ENCODE data around the gene SDF4. TPM values are rescaled to one million over a fixed set of nuclear protein-coding genes. Genes with fewer than 3 reads are reported as not detected.
"Not testable (repeated sequence)": the region's sequence is repeated elsewhere in the genome, so short reads cannot be mapped to it uniquely, and the experiment has no call there.

The SDF4 gene
- total RNA-seq, 1 donor from 2014 or later: 166 TPM

DNA sequence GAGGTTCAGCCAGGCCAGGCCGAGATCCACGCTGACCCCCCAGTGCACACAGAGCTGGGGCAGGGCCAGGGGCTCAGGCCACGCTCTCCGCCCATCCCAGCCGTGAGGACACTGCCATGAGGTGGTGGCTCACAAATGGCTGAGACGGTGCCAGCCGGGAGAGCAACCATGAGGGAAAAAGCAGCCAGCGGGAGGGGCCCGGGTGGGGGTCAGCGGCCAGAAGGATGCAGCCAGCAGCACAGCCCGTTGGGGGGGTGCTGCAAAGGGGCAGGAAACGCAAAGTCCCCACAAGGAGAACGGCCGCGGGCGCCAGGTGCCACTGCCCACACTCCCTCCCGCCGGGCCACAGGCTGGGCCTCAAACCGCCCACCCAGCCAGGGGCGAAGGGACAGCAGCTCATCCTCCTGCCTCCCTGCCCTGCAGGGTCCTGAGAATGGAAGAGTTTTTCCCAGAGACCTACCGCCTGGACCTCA lies 49.8 kb downstream of the SDF4 start:
- DNase-seq (ENCODE audit: low spot score): no peak
- no peak for ATAC-seq

GRCh38 chr1:1181129-1181937 lies 50.5 kb downstream of the SDF4 start:
- no peak for DNase-seq (ENCODE audit: low spot score)
- ATAC-seq: no peak

DNA sequence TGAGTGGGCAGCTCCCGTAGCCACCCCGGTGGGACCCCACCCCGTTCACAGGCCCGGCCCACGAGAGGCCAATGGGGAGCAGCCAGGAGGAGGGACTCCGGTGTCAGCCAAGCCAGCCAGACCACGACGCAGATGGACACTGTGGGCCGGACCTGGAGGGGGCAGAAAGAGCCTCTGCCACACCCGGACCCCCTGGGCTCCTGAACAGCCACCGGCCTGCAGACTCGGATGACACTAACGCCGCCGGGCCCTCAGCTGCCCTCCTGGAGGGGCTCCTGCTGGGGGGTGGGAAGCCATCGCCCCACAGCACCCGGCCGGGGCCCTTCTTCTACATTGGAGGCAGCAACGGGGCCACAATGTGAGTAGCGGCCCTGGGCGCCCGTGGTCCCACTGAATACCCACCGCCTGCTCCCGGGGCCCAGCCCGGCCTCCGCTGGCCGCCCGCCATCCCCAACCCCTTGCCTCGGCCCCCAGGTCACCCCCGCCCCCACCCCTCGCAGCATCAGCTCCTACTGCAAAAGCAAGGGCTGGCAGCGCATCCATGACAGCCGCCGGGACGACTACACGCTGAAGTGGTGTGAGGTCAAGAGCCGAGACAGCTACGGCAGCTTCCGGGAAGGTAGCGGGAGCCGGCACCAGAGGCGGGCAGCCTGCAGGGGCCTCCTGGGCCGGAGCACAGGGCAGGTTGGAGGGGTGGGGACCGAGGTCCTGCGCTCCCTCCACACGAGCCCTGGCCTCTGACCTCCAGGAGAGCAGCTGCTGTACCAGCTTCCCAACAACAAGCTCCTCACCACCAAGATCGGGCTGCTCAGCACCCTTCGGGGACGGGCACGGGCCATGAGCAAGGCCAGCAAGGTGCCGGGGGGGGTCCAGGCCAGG lies 51.6 kb downstream of the SDF4 start:
- no peak for ATAC-seq

GRCh38 chr1:1179346-1179982 lies 52.3 kb downstream of the SDF4 start:
- DNase-seq (ENCODE audit: low spot score) (no peak), ATAC-seq (no peak)

More for the DNA sequence above, 51.6 kb downstream of the SDF4 start:
- DNase-seq (ENCODE audit: low spot score): no peak

DNA sequence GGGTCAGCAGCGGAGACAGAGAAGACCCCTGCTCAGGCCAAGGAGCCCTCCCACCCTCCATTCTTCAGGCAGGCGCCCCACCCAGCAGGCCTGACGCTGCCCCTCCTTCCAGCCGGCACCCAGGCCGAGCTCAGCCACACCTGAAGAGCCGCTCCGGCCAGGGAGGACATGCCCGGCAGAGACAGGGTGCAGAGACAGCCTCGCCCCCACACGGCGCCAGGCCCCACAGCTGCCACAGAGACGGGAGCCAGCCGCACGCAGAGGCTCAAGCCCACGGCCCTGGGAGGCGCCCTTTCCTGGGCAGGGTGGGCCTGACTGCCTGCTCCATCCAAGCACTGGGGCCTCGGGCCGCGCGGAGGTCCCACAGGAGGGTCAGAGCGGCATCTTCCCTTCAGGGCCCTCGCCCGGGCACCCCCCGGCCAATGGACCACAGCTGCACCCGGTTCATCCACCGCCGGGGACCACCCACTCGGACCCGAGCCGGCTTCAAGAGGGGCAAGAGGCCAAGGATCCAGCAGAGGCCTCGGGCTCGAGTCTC lies 52.9 kb downstream of the SDF4 start:
- ATAC-seq (no peak), DNase-seq (ENCODE audit: low spot score) (no peak)

DNA sequence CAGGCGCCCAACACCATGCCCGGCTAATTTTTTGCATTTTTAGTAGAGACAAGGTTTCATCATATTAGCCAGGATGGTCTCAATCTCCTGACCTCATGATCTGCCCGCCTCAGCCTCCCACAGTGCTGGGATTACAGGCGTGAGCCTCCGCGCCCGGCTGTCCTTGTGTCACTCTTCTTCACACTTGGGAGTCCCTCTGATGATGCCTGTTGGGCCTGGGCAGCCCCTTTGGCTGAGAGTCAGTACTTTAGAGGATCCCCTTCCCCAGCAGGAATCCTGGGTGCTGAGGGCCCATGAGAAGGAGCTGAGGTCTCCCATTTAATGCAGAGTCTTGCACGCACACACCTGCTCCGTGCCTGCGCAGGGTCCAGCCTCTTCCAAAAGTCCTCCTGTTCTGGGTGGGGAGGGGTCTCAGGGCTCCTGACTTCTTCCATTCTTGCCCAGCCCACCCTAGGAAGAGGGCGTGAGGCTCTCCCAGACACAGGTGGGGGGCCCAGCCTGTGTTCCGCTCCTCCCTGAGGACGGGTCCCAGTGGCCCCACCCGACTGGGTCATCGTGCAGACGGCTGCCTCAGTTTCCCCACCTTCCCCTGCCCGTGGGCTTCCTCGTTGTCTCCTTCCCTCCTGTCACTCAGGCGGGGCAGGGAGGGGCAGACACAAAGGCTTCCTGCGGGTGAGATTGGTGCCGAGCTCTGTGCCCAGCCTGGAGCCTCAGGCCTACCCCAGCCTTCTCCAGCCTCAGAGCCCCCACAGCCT lies 54.2 kb downstream of the SDF4 start:
- ATAC-seq: no peak

GRCh38 chr1:1176931-1177330 lies 54.9 kb downstream of the SDF4 start:
- DNase-seq (ENCODE audit: low spot score) (no peak), ATAC-seq (no peak)

More for the DNA sequence above, 54.2 kb downstream of the SDF4 start:
- DNase-seq (ENCODE audit: low spot score): no peak

- not testable (repeated sequence) for DNase-seq (ENCODE audit: low spot score); ATAC-seq
Measured at GRCh38 chr1:1176063-1176761, 55.6 kb downstream of the SDF4 start.

DNA sequence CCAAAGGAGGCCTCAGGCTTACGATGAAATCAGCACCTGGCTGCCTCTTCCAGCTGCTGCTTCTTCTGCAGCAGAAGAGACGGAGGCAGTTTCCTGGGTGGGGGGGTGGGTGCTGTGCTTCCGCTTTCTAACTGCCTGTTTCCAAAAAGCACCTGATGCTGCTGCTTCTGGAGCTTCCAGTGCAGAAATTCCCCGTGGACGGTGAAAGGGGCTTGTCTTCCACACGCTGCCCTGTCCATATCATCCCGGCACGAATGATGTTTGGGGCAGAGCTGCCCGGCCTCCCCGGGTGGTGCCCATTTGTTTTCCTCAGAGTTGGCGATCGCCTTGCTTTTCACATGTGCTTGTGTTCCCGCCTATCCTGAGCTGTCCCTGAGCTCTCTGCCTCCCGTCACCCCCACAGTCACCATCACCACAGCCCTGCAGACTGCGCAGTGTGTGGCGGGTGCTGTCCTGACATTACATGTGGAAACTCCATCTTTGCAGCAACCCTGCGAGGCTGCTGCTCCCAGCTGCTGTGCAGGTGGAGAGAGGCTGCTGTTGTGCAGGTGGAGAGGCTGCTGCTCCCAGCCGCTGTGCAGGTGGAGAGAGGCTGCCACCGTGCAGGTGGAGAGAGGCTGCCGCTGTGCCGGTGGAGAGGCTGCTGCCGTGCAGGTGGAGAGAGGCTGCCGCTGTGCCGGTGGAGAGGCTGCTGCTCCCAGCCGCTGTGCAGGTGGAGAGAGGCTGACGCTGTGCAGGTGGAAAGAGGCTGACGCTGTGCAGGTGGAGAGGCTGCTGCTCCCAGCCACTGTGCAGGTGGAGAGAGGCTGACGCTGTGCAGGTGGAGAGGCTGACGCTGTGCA lies 56.4 kb downstream of the SDF4 start:
- ATAC-seq: no peak
- no peak for DNase-seq (ENCODE audit: low spot score)

- ATAC-seq: no peak
- no peak for DNase-seq (ENCODE audit: low spot score)
Measured at GRCh38 chr1:1173793-1174415, 57.9 kb downstream of the SDF4 start, which contains the start of gene TTLL10. Gene TTLL10, plus strand, starts transcription at chr1:1173880. Its CDS starts 5,336 bp downstream, at chr1:1179216.

DNA sequence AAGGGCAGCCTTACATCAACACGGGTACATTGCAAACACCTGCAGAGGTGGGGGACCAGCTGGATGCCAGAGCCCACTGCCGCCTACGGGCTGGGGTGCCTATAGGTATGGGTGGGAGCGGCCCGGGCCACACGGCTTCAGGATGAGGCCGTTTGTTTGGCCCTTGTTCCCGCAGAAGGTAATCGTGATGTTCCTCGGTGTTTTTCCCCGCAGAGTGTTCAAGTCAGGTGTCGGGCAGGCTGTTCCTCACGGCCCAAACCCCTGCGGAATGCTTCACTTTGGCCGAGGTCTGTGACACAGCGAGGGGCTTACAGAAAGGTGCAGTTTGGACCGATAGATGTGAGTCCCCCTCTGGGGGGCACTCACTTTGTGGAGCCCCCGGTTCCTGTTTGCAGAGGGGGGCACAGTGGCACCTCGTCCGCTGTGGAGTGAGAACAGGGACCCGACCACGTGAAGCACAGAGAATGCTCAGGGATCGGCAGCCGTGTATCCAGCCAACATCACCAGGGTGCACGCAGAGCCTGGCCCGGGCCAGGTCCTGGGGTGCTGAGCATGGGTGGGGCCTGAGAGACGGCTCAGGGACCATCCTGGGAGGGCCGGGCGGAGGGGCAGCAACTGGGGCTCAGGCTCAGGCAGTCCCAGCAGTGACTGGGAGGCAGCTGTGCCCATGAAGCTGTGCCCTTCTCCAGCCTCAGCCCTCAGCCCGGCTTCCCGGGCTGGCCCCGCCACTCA lies 58.6 kb downstream of the SDF4 start:
- ATAC-seq (no peak), DNase-seq (ENCODE audit: low spot score) (no peak)

DNA sequence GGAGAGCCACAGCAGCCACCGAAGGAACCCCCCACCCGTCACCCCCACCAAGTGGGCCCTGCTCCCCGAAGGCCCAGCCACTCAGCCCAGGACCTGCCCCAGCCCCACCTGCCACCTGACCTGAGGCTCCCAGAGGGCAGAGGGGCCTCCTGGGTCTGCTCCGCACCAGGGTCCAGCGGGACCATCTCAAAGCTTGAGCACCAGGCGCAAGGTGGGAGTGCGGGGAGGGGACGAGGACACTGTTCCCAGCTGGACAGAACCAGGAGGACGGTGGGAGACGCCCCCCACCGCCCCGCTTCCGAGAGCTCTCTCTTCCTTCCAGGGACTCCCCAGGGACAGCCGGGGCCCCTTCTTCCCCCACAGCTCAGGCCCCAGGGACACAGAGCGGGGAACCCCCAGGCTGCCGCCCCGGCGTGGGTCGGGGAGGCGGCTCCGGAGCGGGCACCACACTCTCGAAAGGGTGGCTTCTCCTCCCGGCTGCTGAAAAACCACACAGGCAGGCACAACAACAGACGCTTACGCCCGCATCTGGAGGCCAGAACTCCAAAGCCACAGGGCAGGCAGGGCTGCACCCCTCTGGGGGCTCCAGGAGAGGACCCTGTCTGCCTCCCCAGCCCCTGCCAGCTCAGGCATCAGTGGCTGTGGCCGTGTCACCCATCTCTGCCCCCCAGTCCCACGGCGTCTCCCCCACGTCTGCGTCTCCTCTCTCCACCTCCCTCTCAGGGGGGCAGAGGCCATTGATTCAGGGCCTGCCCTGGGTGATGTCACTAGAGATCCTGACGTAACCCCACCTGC lies 60.1 kb downstream of the SDF4 start:
- ATAC-seq (no peak), DNase-seq (ENCODE audit: low spot score) (no peak)

- no peak for DNase-seq (ENCODE audit: low spot score)
- no peak for ATAC-seq
Measured at GRCh38 chr1:1171161-1171545, 60.6 kb downstream of the SDF4 start.

DNA sequence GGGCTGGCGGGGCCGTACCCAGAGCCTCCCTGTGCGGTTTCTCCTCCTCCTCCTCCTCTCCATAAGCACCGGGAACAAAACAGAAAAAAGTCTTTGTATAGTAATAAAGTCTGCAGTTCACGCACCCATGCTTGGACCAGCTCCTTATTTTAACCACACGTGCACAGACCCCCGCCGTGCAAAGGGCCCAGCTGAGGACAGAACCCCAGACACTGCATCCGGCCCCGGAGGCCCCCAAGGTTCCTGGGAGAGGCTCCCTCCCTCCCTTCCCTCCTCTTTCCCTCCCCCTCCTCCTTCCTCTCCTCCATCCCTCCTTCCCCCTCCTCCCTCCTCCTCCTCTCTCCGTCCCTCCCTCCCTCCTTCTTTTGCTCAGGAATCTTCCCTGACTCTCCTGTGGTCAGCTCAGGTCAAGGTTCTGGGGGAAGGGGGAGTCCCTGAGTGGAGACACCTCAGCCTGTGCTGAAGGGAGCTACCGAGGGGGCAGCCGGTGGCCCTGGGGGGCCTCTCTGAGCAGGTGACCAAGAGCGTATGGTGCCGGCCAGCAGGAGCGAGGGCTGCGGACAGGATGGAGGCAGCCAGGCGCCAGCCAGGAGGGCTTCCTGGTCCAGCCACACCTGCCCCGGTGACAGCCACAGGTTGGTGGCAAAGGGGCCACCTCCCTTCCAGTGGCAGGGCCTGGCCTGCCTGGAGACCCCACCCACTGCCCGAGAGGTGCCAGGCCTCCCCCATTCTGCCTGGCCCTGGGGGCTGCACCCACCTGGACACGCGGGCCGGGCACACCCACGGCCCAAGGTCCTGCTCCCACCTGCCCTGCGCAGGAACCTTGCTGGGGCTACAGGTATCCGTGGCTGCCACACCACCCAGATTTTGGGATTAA lies 61.3 kb downstream of the SDF4 start:
- ATAC-seq (no peak), DNase-seq (ENCODE audit: low spot score) (no peak)

DNA sequence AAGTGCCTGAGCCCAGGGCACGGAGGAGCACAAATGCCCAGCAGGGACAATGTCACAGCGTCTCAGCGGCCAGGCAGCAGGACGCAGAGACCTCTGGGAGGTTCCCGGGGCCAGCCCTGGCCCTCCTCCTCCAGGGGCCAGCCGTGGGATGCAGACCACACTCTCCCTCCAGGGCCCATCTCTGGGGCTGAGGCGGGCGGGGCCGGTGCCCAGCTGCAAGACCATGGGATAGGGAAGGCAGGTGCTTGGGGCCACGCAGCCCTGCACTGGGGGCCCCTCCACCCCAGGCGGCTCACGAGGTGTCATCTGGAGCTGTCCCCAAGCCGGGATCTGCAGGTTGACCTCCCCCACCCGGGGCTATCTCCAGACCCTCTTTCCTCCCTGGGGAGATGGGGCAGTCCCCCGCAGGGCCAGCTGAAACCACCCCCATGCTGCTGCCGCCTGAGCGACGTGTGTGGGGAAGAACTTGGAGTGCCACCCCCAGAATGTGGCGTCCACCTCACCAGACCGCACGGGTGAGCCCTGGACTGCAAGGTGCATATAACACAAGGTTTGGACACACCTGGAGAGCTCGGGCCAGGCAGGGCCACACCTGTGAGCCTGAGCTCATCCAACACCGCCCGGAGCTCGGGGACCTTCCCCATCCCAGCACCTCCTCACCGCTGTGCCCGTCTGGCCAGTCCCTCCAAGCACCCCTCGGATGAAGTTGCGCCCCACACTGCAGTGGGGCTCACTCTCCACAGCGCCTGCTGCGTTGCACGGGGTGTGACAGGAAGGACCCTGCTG lies 62.2 kb downstream of the SDF4 start:
- ATAC-seq (no peak), DNase-seq (ENCODE audit: low spot score) (no peak)

Data from left lobe of liver (tissue), 2 donors.